HCT116 (cell line): ENCODE results near the gene ZNF74. TPM values are rescaled to one million over a fixed set of nuclear protein-coding genes. Genes with fewer than 3 reads are reported as not detected.

ENCODE experiments used
- ATAC-seq: fragments of 200-7000 bp; cut with Tn5 transposase; 2 replicates; pipeline ENCODE4 v1.9.1; 2020; ENCODE audit warnings: mild to moderate bottlenecking, moderate library complexity
- BruUV-seq: library from RNA; stranded (reverse); fragments of 400-500 nt; replicated peaks from 2 replicates; lab custom pipeline; 2021; lab: Mats Ljungman, UMichigan
- CTCF ChIA-PET: fragments of 300-600 bp; sonication (Branson Sonifier 250); formaldehyde crosslinking; loops from one replicate; lab custom pipeline; 2021; ENCODE audit warnings: antibody characterized with exemption; lab: Charles Lee
- POLR2A ChIA-PET: fragments of 300-600, 350-600 bp; sonication (Branson Sonifier 250); formaldehyde crosslinking; loops from one replicate; lab custom pipeline; 2021; ENCODE audit warnings: antibody characterized with exemption; lab: Charles Lee
- RAD21 ChIA-PET, 2 experiments: fragments of 300-600 bp; sonication (Branson Sonifier 250); formaldehyde crosslinking; loops; one replicate each; lab custom pipeline; 2023; ENCODE audit warnings: low total read pairs in 2 of 2; ENCODE audit not compliant: uncharacterized antibody in 2 of 2, unreplicated experiment in 2 of 2, low non-redundant PET in 1 of 2; lab: Charles Lee
- DNase-seq: peaks from one replicate; pipeline ENCODE4 v3.0.0-alpha.2; 2010; ENCODE audit warnings: low read depth, low spot score
- H2AFZ ChIP-seq: fragments of 200-600 bp; shearing (Covaris generic), sonication (generic); 2 replicates; pipeline ENCODE4 v1.6.1; 2017; ENCODE audit warnings: low read depth, mixed run types, mixed read lengths, antibody characterized with exemption, low read length; ENCODE audit not compliant: poor library complexity, severe bottlenecking
- H3K27ac ChIP-seq: 2 replicates; pipeline ENCODE4 v1.5.1; 2012; ENCODE audit warnings: low read depth, low read length
- H3K27me3 ChIP-seq: fragments of 200-600 bp; sonication (generic); 2 replicates; pipeline ENCODE4 v1.6.1; 2016; ENCODE audit warnings: mixed run types, low read length, mixed read lengths; ENCODE audit not compliant: insufficient read depth
- H3K36me3 ChIP-seq, 2 experiments: fragments of 200-500 bp in 1 of 2; fragments of 200-600 bp in 1 of 2; sonication (Bioruptor generic) in 1 of 2; sonication (generic) in 1 of 2; 2 replicates each; pipeline versions ENCODE4 v1.5.1 to v1.6.1; 2014 to 2016; ENCODE audit warnings: low read length in 2 of 2, inconsistent platforms in 1 of 2, mixed read lengths in 1 of 2, mixed run types in 1 of 2; ENCODE audit not compliant: insufficient read depth in 2 of 2, control insufficient read depth in 1 of 2
- H3K4me1 ChIP-seq, 2 experiments: fragments of 200-600 bp in 1 of 2; sonication (generic) in 1 of 2; 2 replicates each; pipeline versions ENCODE4 v1.5.1 to v1.6.1; 2012 to 2017; ENCODE audit warnings: low read length in 2 of 2, inconsistent platforms in 1 of 2, mild to moderate bottlenecking in 1 of 2, mixed read lengths in 1 of 2, mixed run types in 1 of 2, moderate library complexity in 1 of 2; ENCODE audit not compliant: insufficient read depth in 2 of 2, control insufficient read depth in 1 of 2
- H3K4me2 ChIP-seq: fragments of 200-600 bp; sonication (generic); 2 replicates; pipeline ENCODE4 v1.6.1; 2017; ENCODE audit warnings: mixed run types, low read length, mixed read lengths
- H3K4me3 ChIP-seq, 2 experiments: fragments of 200-600 bp in 1 of 2; sonication (generic) in 1 of 2; replicated peaks in 1 of 2; 2 replicates each; pipeline ENCODE4 v1.5.1; 2011 to 2016; ENCODE audit warnings: low read length in 2 of 2, control low read depth in 1 of 2, low read depth in 1 of 2, mild to moderate bottlenecking in 1 of 2, mixed read lengths in 1 of 2, mixed run types in 1 of 2
- H3K79me2 ChIP-seq: fragments of 200-600 bp; sonication (generic); 2 replicates; pipeline ENCODE4 v1.6.1; 2017; ENCODE audit warnings: mild to moderate bottlenecking, mixed run types, low read length, moderate library complexity, mixed read lengths; ENCODE audit not compliant: insufficient read depth
- H3K9ac ChIP-seq: fragments of 200-600 bp; sonication (generic); 2 replicates; pipeline ENCODE4 v1.6.1; 2016; ENCODE audit warnings: low read length, mixed read lengths
- H3K9me2 ChIP-seq: fragments of 200-600 bp; sonication (generic), shearing (Covaris generic); 2 replicates; pipeline ENCODE4 v1.6.1; 2017; ENCODE audit warnings: mixed run types, mild to moderate bottlenecking, moderate library complexity; ENCODE audit not compliant: insufficient read depth
- H3K9me3 ChIP-seq, 2 experiments: fragments of 200-500 bp in 1 of 2; fragments of 200-600 bp in 1 of 2; sonication (Bioruptor generic) in 1 of 2; sonication (generic) in 1 of 2; 2 replicates each; pipeline ENCODE4 v1.6.1; 2014 to 2017; ENCODE audit warnings: low read length in 2 of 2, mixed read lengths in 2 of 2, inconsistent platforms in 1 of 2, low read depth in 1 of 2, mild to moderate bottlenecking in 1 of 2, mixed run types in 1 of 2, moderate library complexity in 1 of 2; ENCODE audit not compliant: control insufficient read depth in 1 of 2, insufficient read depth in 1 of 2
- H4K20me1 ChIP-seq: fragments of 200-600 bp; sonication (generic), shearing (Covaris generic); 2 replicates; pipeline ENCODE4 v1.6.1; 2017; ENCODE audit warnings: mixed run types, mild to moderate bottlenecking, moderate library complexity; ENCODE audit not compliant: insufficient read depth
- CBX3 ChIP-seq: IDR thresholded peaks from 2 replicates; pipeline ENCODE4 v1.6.1; 2012; ENCODE audit warnings: low read depth
- FOSL1 ChIP-seq: IDR thresholded peaks from 2 replicates; pipeline ENCODE4 v1.6.1; 2012; ENCODE audit warnings: low read depth
- intact Hi-C: fragments of 100-400 bp; cut with micrococcal nuclease; formaldehyde crosslinking; loops from 2 replicates; pipeline ENCODE4 v1.10.0; 2022
- total RNA-seq: library from RNA; stranded (reverse); gene quantifications from one replicate; pipeline ENCODE4 v1.2.1, GENCODE V29; 2021; ENCODE audit not compliant: unreplicated experiment
- TF ChIP-seq, protein P1 (sequence below): IDR thresholded peaks from 2 replicates; pipeline ENCODE4 v1.6.1; 2012
- TF ChIP-seq, protein P2 (sequence below), 3 experiments: fragments of 200-600 bp in 1 of 3; sonication (generic) in 1 of 3; IDR thresholded peaks in 2 of 3; conservative IDR thresholded peaks in 1 of 3; 2 replicates each; pipeline ENCODE4 v1.5.1; 2012 to 2017; ENCODE audit warnings: low read depth in 2 of 3, low read length in 2 of 3, antibody characterized with exemption in 1 of 3, borderline replicate concordance in 1 of 3, control low read depth in 1 of 3, mild to moderate bottlenecking in 1 of 3, mixed read lengths in 1 of 3, mixed run types in 1 of 3, moderate library complexity in 1 of 3; ENCODE audit not compliant: insufficient read depth in 1 of 3

Gene ZNF74
- total RNA-seq, 1 experiment from 2014 or later, result 15.4 TPM

GRCh38 chr22:20405291-20405930 lies 11.5 kb downstream of the ZNF74 start:
- RAD21 ChIA-PET, result no interaction called here

More at GRCh38 chr22:20405291-20405930, 11.5 kb downstream of the ZNF74 start:
- H3K27me3 ChIP-seq, result no peaks in the 10 kb centered on the region
- no peak overlapping the region for H3K9ac ChIP-seq
- H2AFZ ChIP-seq, result no peak overlapping the region
- no peak overlapping the region for H3K4me3 ChIP-seq
- TF ChIP-seq, protein P1, sequence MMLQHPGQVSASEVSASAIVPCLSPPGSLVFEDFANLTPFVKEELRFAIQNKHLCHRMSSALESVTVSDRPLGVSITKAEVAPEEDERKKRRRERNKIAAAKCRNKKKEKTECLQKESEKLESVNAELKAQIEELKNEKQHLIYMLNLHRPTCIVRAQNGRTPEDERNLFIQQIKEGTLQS, result no peak
- TF ChIP-seq FOSL1, result no peak
- TF ChIP-seq, protein P2, sequence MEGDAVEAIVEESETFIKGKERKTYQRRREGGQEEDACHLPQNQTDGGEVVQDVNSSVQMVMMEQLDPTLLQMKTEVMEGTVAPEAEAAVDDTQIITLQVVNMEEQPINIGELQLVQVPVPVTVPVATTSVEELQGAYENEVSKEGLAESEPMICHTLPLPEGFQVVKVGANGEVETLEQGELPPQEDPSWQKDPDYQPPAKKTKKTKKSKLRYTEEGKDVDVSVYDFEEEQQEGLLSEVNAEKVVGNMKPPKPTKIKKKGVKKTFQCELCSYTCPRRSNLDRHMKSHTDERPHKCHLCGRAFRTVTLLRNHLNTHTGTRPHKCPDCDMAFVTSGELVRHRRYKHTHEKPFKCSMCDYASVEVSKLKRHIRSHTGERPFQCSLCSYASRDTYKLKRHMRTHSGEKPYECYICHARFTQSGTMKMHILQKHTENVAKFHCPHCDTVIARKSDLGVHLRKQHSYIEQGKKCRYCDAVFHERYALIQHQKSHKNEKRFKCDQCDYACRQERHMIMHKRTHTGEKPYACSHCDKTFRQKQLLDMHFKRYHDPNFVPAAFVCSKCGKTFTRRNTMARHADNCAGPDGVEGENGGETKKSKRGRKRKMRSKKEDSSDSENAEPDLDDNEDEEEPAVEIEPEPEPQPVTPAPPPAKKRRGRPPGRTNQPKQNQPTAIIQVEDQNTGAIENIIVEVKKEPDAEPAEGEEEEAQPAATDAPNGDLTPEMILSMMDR (IDR thresholded peaks at IDR 0.05 in 2 of 3, conservative IDR thresholded peaks at IDR 0.05 in 1 of 3; ENCODE audit: borderline replicate concordance in 1 of 3, insufficient read depth in 1 of 3, low read depth in 2 of 3, low read length in 2 of 3), result no peak
- no peak for TF ChIP-seq CBX3
- H3K9me3 ChIP-seq, result no peaks in the 10 kb centered on the region
- BruUV-seq, result no TSS peak
- intact Hi-C loops, result no loop called here
- H3K27ac ChIP-seq, result no peak overlapping the region
- POLR2A ChIA-PET, result no interaction called here
- H4K20me1 ChIP-seq, result no peaks in the 10 kb centered on the region
- no peaks in the 10 kb centered on the region for H3K79me2 ChIP-seq
- H3K9me2 ChIP-seq, result no peaks in the 10 kb centered on the region
- ATAC-seq, result no peak
- CTCF ChIA-PET, result no interaction called here
- peaks cover 0 to 4% of the 10 kb centered on the region in 2 experiments; a peak in 1 of 4 replicates for H3K4me1 ChIP-seq
- no peak for DNase-seq
- no peak overlapping the region for H3K4me2 ChIP-seq
- H3K36me3 ChIP-seq, result peaks cover 0 to 3% of the 10 kb centered on the region in 2 experiments; a peak in 3 of 4 replicates
